ENCODE results near the gene TEX22. TPM values are rescaled to one million over a fixed set of nuclear protein-coding genes. Genes with fewer than 3 reads are reported as not detected.

Gene TEX22
- total RNA-seq, 1 donor from 2014 or later = 5.7 TPM

- POLR2A ChIA-PET = interaction anchor here (0.6 kb wide), 1 partner anchor 16 kb away, joined by 5 read pairs; no protein-coding TSS in a partner anchor
- CTCF ChIA-PET = interaction anchor here (1.7 to 1.9 kb wide), 2 partner anchors 10 to 150 kb away, joined by 5 read pairs; no protein-coding TSS in a partner anchor
- H3K27me3 Mint-ChIP-seq = no peaks in the 10 kb centered on the region
- H3K4me1 Mint-ChIP-seq = peaks cover 10% of the 10 kb centered on the region
- intact Hi-C loops (cut with micrococcal nuclease) = no loop called here
- H3K9me3 Mint-ChIP-seq = no peaks in the 10 kb centered on the region
- no peak overlapping the region for H3K4me3 Mint-ChIP-seq
- H3K36me3 Mint-ChIP-seq (ENCODE audit: low read depth) = no peaks in the 10 kb centered on the region
- DNase-seq (no peak), ATAC-seq (ENCODE audit: low read depth) (no peak)
- no peak overlapping the region for H3K27ac Mint-ChIP-seq
- TF ChIP-seq CTCF (IDR thresholded peaks at IDR 0.05) = no peak
Observed at GRCh38 chr14:105351410-105351809, 46.9 kb upstream of the TEX22 start.

GRCh38 chr14:105351920-105352851 is 46.2 kb upstream of the TEX22 start:
- intact Hi-C loops (cut with micrococcal nuclease) = loop anchor here (1.0 to 2.0 kb wide), 4 partner anchors 51 to 375 kb away; partner anchors contain the start of gene BRF1
- H3K9me3 Mint-ChIP-seq = no peaks in the 10 kb centered on the region
- ChIA-PET POLR2A (interaction anchor here (0.9 kb wide), 1 partner anchor 51 kb away, joined by 3 read pairs; no protein-coding TSS in a partner anchor), CTCF (interaction anchor here (0.9 to 1.9 kb wide), 5 partner anchors 10 to 291 kb away, joined by 3 to 5 read pairs (median 4); no protein-coding TSS in a partner anchor)
- no peaks in the 10 kb centered on the region for H3K27me3 Mint-ChIP-seq
- no peak for TF ChIP-seq CTCF (IDR thresholded peaks at IDR 0.05)
- ATAC-seq (ENCODE audit: low read depth) (peak; percentile 90), DNase-seq (peak; percentile 73)
- H3K36me3 Mint-ChIP-seq (ENCODE audit: low read depth) = no peaks in the 10 kb centered on the region
- peaks cover 7% of the 10 kb centered on the region for H3K4me1 Mint-ChIP-seq
- peak overlapping the region; percentile 53 for H3K27ac Mint-ChIP-seq
- H3K4me3 Mint-ChIP-seq = no peak overlapping the region

- POLR2A ChIA-PET = no interaction called here
- ATAC-seq (ENCODE audit: low read depth) = no peak
- TF ChIP-seq CTCF (IDR thresholded peaks at IDR 0.05) = no peak
- Mint-ChIP-seq H3K36me3 (ENCODE audit: low read depth) (no peaks in the 10 kb centered on the region), H3K4me1 (peaks cover 7% of the 10 kb centered on the region), H3K27me3 (no peaks in the 10 kb centered on the region), H3K9me3 (no peaks in the 10 kb centered on the region), H3K27ac (peak overlapping the region; percentile 66), H3K4me3 (no peak overlapping the region)
- no peak for DNase-seq
- CTCF ChIA-PET = no interaction called here
- intact Hi-C loops (cut with micrococcal nuclease) = loop anchor here (2.0 kb wide), 2 partner anchors 52 to 376 kb away; partner anchors contain the start of gene BRF1
Observed at GRCh38 chr14:105353136-105353535, 45.2 kb upstream of the TEX22 start.

GRCh38 chr14:105354541-105354940 is 43.8 kb upstream of the TEX22 start:
- DNase-seq = no peak
- intact Hi-C loops (cut with micrococcal nuclease) = no loop called here
- H3K9me3 Mint-ChIP-seq = no peaks in the 10 kb centered on the region
- H3K36me3 Mint-ChIP-seq (ENCODE audit: low read depth) = peaks cover 1% of the 10 kb centered on the region
- no peak for ATAC-seq (ENCODE audit: low read depth)
- peaks cover 7% of the 10 kb centered on the region for H3K4me1 Mint-ChIP-seq
- no peak overlapping the region for H3K4me3 Mint-ChIP-seq
- ChIA-PET CTCF (no interaction called here), POLR2A (no interaction called here)
- no peak overlapping the region for H3K27ac Mint-ChIP-seq
- no peak for TF ChIP-seq CTCF (IDR thresholded peaks at IDR 0.05)
- no peaks in the 10 kb centered on the region for H3K27me3 Mint-ChIP-seq

- POLR2A ChIA-PET = no interaction called here
- Mint-ChIP-seq H3K27me3 (no peaks in the 10 kb centered on the region), H3K27ac (no peak overlapping the region), H3K4me1 (peaks cover 7% of the 10 kb centered on the region), H3K9me3 (no peaks in the 10 kb centered on the region), H3K36me3 (ENCODE audit: low read depth) (peaks cover 1% of the 10 kb centered on the region), H3K4me3 (no peak overlapping the region)
- CTCF ChIA-PET = no interaction called here
- DNase-seq = no peak
- no peak for ATAC-seq (ENCODE audit: low read depth)
- intact Hi-C loops (cut with micrococcal nuclease) = no loop called here
- no peak for TF ChIP-seq CTCF (IDR thresholded peaks at IDR 0.05)
Observed at GRCh38 chr14:105355049-105355575, 43.2 kb upstream of the TEX22 start.
